ENCODE measurements around the gene NLGN1.

Gene NLGN1

DNA sequence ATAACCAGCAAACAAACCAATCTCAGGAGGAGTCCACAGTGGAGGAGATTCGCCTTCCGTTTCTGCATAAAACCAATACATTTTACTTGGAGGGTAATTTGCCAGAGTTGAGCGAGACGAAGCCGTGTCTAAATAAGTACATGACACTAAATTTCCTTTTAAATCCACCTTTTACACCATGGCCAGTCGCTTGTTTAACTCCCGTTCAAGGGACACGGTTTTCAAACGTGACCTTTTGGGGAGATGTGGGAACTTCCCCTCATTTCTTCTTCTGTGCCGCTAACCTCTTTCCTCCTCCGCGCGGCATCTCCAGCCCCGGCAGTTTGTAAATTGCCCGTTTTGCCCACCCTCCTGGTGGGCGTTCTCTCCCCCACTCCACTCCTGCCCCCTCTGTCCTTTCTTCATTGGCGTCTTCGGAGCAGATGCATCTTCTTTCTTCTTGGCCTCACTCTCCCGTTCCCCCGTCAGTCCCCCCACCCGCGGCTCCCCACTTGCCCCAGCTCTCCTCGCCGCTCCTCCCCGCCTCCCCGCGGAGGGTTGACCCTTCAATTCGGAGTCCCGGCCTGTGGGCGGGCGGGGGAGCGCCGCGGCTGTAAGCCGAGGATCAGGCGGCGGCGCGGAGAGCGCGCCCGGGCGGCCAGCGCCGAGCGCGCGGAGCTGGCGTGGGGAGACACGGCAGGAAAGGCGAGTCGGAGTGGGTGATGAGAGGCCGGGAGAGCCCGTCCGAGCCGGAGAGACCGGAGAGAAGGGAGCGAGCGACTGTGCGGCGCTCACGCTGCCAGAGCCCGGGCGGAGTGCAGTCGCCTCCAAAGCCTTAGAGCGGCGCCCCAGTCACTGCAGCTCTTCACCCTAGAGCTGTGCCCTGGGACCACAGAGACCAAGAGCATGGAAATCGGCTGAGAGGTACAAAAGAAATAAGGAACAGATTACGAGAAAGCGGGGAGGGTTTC, at the start of gene NLGN1:
TSS of gene NLGN1 (plus strand) at position 584 of the 950 bp plus-strand sequence.
- no peak for TF ChIP-seq GATA3 (IDR thresholded peaks at IDR 0.05; ENCODE audit: low read depth, low read length)
- TF ChIP-seq GATA2 (IDR thresholded peaks at IDR 0.05; ENCODE audit: low read depth, low read length): no peak

DNA sequence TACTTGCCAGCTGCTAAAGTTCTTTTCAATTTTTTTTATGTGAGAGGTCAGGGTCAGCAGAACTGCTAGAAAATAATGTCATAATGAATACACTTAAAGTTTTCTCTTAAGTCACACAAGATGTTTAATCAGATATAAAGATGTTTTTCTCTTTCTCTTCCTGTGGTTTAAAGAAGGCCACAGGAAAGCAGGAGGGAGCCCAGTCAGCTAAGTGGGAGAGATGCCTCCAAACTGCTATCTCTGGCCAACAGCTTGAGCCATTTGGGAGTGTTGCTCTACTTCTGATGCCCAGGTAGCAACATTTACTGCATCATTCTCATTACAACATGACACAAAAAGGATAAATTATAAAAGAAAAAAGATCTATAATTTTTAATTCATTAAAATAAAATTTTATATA, 45.7 kb upstream of the NLGN1 start:
- no peak for TF ChIP-seq GATA2 (IDR thresholded peaks at IDR 0.05; ENCODE audit: low read depth, low read length)
- no peak for TF ChIP-seq GATA3 (IDR thresholded peaks at IDR 0.05; ENCODE audit: low read depth, low read length)

DNA sequence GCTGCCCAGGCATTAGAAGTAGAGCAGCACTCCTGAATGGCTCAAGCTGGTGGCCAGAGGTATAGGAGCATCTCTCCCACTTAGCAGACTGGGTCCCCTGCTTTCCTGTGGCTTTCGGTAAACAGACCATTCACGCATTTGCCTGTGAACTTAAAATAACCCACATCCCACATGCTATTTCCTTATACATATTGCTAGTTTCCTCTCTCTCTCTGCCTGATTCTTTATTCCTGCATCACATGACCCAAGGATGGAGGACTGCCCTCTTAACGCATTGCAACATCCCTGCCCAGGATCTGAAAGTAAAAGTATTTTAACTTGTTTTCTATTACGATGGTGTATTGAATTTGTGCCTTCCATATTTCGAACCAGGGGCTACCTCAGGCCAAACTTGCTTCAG, 43.4 kb upstream of the NLGN1 start:
- no peak for TF ChIP-seq GATA3 (IDR thresholded peaks at IDR 0.05; ENCODE audit: low read depth, low read length)
- no peak for TF ChIP-seq GATA2 (IDR thresholded peaks at IDR 0.05; ENCODE audit: low read depth, low read length)

DNA sequence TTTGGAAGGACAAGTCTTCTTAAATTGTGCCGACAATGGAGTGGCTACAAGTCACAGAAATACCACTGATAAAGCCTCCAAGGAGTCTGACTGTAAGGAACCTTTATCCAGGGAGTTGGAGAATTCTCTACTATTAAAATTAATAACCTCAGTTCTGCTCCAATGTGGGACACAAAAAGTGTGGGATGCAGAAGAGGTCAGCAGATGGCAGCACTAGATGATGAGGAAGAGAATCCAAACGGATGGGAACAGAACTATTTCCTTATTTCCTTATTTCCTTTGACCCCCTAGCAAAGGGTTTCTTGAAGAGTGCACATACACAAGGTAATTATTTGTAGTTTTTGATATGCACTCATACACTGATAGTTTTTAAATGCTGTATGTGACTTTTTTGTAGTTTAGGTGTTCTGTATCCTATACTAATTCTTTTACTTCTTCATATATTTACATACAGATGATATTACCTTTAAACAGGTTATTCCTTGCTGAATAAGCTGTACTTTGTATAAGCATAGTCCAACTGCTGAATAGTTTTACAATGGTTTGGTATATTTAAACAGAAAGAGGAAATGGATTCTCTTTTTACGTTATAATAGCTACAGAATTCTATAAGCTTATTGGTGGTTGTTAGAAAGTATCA, 25.6 kb upstream of the NLGN1 start:
- TF ChIP-seq GATA3 (IDR thresholded peaks at IDR 0.05; ENCODE audit: low read depth, low read length): no peak
- no peak for TF ChIP-seq GATA2 (IDR thresholded peaks at IDR 0.05; ENCODE audit: low read depth, low read length)

DNA sequence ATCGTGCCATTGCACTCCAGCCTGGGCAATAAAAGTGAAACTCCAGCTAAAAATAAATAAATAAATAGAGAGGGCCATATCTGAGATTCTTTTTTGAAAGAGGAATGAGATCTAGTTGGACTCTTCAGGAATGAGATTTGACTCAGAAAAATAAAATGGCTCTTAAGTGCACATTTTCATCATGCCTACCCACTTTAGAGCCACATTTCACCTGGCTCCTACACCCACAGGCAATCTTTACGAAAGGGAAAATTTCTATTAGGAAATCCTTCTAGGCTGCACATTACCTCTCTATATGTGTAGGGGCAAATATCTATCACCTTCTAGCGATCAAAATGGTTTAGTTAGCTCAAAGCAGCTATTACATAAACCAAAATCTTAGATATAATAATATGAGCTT, 16.9 kb upstream of the NLGN1 start:
- TF ChIP-seq GATA3 (IDR thresholded peaks at IDR 0.05; ENCODE audit: low read depth, low read length): no peak

DNA sequence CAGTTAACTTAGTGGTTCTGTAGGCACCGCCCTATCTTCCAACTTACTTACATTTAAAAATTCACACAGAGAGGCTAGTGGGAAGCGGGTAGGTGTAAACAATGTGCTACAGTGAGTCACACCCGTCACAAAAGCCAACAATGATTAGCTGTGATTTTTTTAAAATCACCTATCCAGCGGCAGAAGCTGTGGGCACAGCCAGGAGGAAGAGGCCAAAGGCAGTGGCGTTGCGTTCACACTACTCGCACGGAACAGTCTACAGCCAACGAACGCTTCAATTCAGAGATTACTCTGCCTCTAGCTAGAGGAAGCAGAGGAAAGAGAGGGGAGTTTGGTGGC, 2.5 kb upstream of the NLGN1 start:
- TF ChIP-seq GATA3 (IDR thresholded peaks at IDR 0.05; ENCODE audit: low read depth, low read length): no peak
- TF ChIP-seq GATA2 (IDR thresholded peaks at IDR 0.05; ENCODE audit: low read depth, low read length): no peak

DNA sequence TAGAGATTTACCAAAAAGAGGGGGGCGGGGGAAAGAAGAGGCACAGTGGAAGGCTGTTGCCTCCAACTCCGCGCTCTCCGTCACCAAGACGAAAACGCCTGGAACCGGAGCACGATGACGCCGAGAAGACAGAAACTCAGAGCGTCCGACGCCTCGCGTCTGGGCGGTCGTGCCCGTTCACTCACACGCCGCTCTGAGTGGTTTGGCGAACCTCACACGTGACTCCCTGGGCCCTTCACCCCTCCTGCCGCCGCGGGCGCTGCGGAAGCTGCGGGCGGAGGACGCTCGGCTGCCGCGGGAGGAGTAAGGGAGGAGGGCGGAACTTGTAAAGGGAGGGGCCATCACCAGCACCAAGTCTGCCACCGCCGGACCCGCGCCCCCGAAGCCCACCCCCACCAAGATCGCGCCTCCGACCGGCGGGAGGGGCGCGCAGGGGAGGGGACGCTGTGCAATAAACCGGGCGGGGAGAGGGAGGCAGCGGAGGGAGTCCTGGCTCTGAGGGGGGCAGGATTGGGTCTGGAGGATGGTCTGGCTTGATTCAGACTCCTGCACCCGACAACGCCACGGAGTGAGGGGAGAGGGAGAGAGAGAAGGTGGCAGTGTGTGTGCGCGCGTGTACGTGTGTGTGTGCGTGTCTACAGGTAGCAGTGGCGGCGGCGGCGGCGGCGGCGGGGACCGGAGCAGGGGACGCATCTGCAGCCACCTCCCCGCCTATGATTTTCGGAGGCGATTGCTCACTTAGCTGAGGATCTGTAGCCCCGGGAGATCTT, 1.9 kb upstream of the NLGN1 start:
- TF ChIP-seq GATA3 (IDR thresholded peaks at IDR 0.05; ENCODE audit: low read depth, low read length) (no peak), GATA2 (IDR thresholded peaks at IDR 0.05; ENCODE audit: low read depth, low read length) (no peak)

DNA sequence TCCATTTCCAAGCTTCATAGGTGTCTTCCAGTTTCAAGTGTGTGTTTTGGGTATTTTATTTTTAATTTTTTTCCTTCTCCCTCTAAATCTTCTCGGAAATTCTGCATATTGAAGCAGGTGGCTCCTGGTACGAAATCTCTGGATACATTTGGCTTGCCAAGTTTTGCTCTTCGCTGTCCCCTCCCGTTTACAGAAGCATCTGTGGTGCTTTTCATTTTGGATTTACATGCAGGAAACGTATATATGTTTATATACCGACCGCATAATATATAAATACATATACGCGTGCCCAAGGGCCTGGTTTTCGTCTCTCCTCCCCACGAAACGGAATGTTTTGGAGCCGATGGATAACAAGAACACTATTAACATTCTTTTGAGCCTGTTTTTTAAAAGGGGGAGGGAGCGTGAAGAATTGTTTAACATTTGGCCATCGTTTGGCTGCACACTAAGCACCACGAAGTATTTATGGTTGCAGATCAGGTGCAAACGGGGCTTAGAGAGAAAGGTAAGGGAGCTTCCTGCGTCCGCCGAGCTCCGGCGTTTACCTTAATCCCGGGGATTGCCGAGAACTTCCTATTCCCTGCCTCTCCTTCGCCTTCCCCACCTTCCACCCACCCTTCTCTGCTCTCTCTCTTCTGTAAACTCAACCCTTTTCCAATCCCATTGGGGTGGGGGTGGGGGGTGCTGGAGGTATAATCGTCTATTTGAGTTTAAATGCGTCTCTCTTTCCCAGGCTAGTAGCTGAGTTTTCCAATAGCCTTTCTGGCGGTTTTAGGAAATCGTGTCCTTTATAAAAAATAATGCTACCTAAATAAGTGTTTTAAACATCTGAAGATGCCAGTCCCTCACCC, 1.1 kb upstream of the NLGN1 start:
- no peak for TF ChIP-seq GATA2 (IDR thresholded peaks at IDR 0.05; ENCODE audit: low read depth, low read length)
- TF ChIP-seq GATA3 (IDR thresholded peaks at IDR 0.05; ENCODE audit: low read depth, low read length): no peak

DNA sequence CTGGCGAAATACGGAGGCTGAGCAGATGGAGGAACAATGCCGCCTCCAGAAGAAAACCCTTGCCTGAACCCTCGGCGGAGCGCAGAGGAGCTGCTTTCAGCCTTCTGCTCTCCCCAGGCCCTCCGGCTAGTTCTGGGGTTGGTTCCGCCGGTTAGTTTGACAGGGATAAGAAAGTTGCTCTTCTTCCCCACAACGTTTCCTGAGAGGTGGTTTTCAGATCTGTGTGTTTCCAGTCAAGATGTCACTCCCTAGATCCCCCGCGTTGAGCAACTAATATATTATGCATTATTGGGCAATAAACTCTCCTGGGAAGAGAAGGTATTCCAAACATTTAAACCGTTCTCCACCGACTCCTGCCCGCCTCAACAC, 551 bp downstream of the NLGN1 start:
- no peak for TF ChIP-seq GATA2 (IDR thresholded peaks at IDR 0.05; ENCODE audit: low read depth, low read length)
- no peak for TF ChIP-seq GATA3 (IDR thresholded peaks at IDR 0.05; ENCODE audit: low read depth, low read length)

DNA sequence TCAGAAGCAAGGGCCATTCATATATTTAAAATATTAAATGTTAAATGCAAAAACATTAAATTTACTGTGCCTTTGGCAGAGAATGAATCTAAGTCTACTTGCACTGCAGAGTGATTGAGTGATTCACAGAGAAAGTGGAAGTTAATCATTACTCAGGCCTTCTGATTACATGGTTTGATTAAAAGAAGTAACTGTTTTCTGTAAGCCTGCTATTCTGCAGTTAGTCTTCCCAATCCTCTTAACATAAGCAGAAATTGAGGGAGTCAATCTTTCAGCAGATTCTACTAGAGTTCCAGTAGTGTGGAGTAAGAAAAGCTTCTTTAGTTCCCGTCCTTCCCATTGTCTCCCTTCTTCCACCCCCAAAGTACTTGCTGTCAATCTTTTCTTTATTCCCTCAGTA, 1.5 kb downstream of the NLGN1 start:
- no peak for TF ChIP-seq GATA2 (IDR thresholded peaks at IDR 0.05; ENCODE audit: low read depth, low read length)
- TF ChIP-seq GATA3 (IDR thresholded peaks at IDR 0.05; ENCODE audit: low read depth, low read length): no peak

DNA sequence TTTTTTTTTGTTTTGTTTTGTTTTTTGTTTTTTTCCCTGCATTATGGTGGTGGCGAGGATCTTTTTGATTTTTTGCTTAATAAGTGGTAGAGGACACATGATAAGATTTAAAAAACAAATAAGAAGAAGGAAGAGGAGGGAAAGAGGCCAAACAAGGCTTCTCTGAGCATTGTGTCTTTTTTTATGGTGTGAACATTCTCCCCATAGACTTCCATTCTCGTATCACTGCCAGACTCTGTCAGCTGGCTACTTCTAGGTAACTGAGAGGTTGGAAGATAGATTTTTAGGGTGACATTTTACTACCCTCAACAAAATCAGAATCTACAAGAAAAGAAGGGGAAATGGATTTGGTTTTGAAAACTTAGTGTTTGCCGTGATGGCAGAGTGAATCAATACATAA, 3.8 kb downstream of the NLGN1 start:
- TF ChIP-seq GATA3 (IDR thresholded peaks at IDR 0.05; ENCODE audit: low read depth, low read length): no peak
- no peak for TF ChIP-seq GATA2 (IDR thresholded peaks at IDR 0.05; ENCODE audit: low read depth, low read length)

DNA sequence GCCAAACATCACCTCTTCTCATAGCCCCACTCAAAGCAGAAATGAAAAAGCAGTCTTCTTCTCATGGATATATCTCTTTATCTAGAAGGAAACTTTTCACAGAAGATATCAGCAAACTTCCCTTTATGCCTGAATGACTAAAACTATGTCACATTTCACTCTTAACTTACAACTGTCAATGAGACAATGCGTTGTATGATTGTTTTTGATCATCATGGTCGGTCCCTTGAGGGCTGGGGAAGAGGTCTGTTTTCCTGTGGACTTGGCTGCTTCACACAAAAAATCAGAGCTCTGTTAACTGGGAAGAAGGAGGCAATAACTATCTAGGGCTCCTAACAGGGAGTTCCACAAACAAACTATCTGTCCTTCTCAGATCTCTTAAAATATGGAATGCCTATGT, 5.1 kb downstream of the NLGN1 start:
- TF ChIP-seq GATA3 (IDR thresholded peaks at IDR 0.05; ENCODE audit: low read depth, low read length): no peak
- no peak for TF ChIP-seq GATA2 (IDR thresholded peaks at IDR 0.05; ENCODE audit: low read depth, low read length)

DNA sequence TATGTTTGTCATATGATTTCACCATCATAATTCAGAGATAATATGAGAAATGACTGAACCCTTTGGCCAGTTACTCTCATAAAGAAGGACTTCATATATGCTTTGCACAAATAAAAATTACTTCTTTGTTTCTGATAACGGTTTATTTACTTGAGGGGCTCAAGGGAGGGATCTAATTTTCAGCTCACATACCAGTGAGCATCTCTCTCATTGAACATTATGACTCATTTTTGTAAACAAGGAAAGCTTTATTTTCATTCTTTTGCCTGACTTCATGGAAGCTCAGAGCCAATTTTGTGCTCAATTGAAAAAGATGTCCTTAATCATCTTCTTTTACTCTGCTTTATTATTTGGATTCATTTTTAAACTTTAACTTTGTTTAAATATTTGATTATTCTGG, 5.8 kb downstream of the NLGN1 start:
- TF ChIP-seq GATA3 (IDR thresholded peaks at IDR 0.05; ENCODE audit: low read depth, low read length) (no peak), GATA2 (IDR thresholded peaks at IDR 0.05; ENCODE audit: low read depth, low read length) (no peak)

DNA sequence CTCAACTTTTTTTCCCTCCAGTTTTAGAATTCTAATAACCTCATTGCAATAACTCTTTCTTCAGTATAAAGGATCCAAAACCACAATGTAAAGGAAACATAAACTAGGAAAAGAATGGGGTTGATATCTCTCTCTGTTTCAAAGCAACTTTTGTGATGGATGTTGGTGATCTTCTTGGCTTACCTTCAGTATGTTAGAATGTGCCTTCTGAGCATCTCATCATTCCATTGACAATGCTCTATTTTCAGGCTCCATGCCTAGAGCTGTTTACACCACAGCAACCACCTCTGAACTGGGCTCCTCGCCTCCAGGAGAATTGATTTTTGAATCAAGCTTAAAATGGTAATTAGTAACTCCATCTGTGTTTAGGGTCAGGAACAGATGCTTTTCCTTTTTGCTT, 6.6 kb downstream of the NLGN1 start:
- TF ChIP-seq GATA3 (IDR thresholded peaks at IDR 0.05; ENCODE audit: low read depth, low read length) (no peak), GATA2 (IDR thresholded peaks at IDR 0.05; ENCODE audit: low read depth, low read length) (no peak)

All from SH-SY5Y (cell line).